Esophagus squamous epithelium (tissue), 5 donors: Measurements from ENCODE around the gene NUTM2F. TPM values are rescaled to one million over a fixed set of nuclear protein-coding genes. Genes with fewer than 3 reads are reported as not detected.
"Not testable (repeated sequence)": the region's sequence is repeated elsewhere in the genome, so short reads cannot be mapped to it uniquely, and the experiment has no call there.

Experiments used
- DNase-seq: peaks from one replicate; lab custom pipeline; 2025; lab: John Stamatoyannopoulos, UW
- H3K27ac ChIP-seq, 4 donors: fragments of 200-600 bp; sonication (generic); one replicate each; pipeline ENCODE4 v1.5.1; 2016 to 2019; ENCODE audit warnings: mild to moderate bottlenecking in 1 of 4
- H3K27me3 ChIP-seq, 4 donors: fragments of 200-600 bp; sonication (generic); 1 replicate in 3 of 4; 2 replicates in 1 of 4; pipeline versions ENCODE4 v1.5.1 to v1.6.0; 2017 to 2021; ENCODE audit warnings: antibody characterized with exemption in 1 of 4
- H3K36me3 ChIP-seq, 3 donors: fragments of 200-600 bp; sonication (generic); one replicate each; pipeline ENCODE4 v1.5.1; 2016 to 2019
- H3K4me1 ChIP-seq, 3 donors: fragments of 200-600 bp; sonication (generic); one replicate each; pipeline ENCODE4 v1.5.1; 2017 to 2019
- H3K4me3 ChIP-seq, 4 donors: fragments of 200-600 bp; sonication (generic); 1 replicate in 3 of 4; 2 replicates in 1 of 4; pipeline ENCODE4 v1.5.1; 2016 to 2019; ENCODE audit warnings: mild to moderate bottlenecking in 2 of 4, moderate library complexity in 1 of 4
- H3K9me3 ChIP-seq, 3 donors: fragments of 200-600 bp; sonication (generic); one replicate each; pipeline ENCODE4 v1.5.1; 2016 to 2019
- WGBS, 2 donors: methylation state at CpG; one replicate each; pipeline ENCODE4 v1.1.5; 2018; 5-methylcytosine and 5-hydroxymethylcytosine counted together
- intact Hi-C: fragments of 100-400 bp; cut with DNase I; formaldehyde crosslinking; loops from one replicate; pipeline ENCODE4 v1.15.0; 2022
- total RNA-seq, 4 donors: library from RNA; depleted of rRNA; stranded (reverse); fragments of >200 nt; gene quantifications; one replicate each; pipeline ENCODE4 v1.1.0, GENCODE V29; 2016
- donor health status: DM: yes; HTN: yes; CAD: no.

The NUTM2F gene
- total RNA-seq, 4 donors from 2014 or later: not detected

DNA sequence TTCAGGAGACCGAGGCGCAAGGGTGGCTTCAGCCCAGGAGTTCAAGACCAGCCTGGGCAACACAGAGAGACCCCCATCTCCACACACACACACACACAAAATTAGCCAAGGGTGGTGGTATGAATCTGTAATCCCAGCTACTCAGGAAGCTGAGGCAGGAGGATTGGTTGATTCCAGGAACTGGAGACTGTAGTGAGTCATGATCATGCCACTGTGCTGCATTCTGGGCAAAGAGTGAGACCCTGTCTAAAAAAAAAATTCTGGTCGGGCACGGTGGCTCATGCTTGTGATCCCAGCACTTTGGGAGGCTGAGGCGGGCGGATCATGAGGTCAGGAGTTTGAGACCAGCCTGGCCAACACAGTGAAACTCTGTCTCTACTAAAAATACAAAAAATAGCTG lies 11.2 kb upstream of the NUTM2F start:
- H3K9me3 ChIP-seq, H3K4me3 ChIP-seq, intact Hi-C loops, DNase-seq, H3K36me3 ChIP-seq, H3K27ac ChIP-seq, H3K4me1 ChIP-seq, H3K27me3 ChIP-seq: not testable (repeated sequence)
- WGBS, 2 donors: 90 to 94% methylated on average over 4 of the region's 6 CpGs

DNA sequence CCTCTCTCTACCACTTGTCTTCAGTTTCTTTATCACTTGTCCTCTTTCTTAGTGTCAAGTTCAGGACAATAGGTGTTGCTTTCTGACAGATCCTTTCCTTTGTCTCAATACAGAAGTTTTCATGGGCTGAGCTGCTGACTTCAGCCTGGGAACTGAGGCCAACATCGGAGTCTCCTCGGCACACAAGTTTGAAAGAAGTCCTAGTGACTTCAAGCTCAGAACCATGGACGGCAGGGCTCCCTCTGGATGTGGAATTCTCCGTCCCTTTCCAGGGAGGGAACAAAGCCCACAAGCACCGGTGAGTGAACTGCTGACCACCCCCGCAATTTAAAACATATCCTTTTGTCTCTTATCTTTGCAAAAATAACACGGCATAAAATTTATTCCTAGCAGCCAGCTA lies 10.3 kb upstream of the NUTM2F start:
- intact Hi-C loops, H3K27ac ChIP-seq, H3K36me3 ChIP-seq, H3K27me3 ChIP-seq, H3K9me3 ChIP-seq, DNase-seq, H3K4me1 ChIP-seq, H3K4me3 ChIP-seq: not testable (repeated sequence)
- WGBS, 2 donors: 70 to 86% methylated on average over 5 to 6 of the region's 7 CpGs

DNA sequence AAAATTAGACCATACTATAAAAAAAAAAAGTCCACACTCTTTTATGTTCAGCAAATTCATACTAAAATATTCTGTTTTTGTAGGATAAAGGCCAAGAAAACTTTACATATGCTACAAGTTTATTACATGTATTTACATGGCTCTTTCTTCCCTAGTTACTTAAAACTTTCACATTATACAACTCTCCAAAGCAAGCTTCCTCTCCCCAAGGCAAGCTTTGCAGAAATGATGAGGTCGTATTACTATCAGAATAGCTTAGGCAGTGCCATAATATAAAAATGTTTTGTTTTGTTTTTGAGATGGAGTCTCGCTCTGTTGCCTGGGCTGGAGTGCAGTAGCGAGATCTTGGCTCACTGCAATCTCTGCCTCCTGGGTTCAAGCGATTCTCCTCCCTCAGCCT lies 8.0 kb upstream of the NUTM2F start:
- H3K4me1 ChIP-seq, H3K4me3 ChIP-seq, H3K36me3 ChIP-seq, DNase-seq, H3K27ac ChIP-seq, intact Hi-C loops, H3K27me3 ChIP-seq, H3K9me3 ChIP-seq: not testable (repeated sequence)
- 92 to 100% methylated on average over 2 to 3 of the region's 4 CpGs for WGBS, 2 donors

DNA sequence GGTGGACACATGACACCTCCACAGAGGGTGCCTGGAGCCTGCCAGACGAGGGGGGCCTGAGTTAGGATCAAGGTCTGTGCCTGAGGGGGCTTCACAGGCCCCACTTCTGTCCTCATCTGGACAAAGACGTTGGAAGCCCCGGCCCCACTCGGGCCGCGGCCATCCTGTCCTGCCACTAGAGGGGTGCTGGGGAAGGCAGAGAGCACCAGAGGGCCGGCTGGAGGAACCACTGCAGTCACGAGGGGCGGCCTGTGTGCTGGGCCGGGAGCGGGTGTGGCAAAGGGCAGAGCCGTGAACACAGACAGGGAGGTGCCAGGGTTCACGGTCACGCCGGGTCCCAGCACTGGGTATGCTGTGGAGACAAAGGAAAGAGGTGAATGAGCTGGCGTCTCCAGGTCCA lies 2.9 kb downstream of the NUTM2F start:
- 53% methylated on average over 3 of the region's 16 CpGs; no CpG with 5 or more reads in 1 of the 2 donors for WGBS, 2 donors
- H3K27ac ChIP-seq, intact Hi-C loops, H3K4me3 ChIP-seq, H3K27me3 ChIP-seq, H3K36me3 ChIP-seq, H3K9me3 ChIP-seq, H3K4me1 ChIP-seq, DNase-seq: not testable (repeated sequence)

DNA sequence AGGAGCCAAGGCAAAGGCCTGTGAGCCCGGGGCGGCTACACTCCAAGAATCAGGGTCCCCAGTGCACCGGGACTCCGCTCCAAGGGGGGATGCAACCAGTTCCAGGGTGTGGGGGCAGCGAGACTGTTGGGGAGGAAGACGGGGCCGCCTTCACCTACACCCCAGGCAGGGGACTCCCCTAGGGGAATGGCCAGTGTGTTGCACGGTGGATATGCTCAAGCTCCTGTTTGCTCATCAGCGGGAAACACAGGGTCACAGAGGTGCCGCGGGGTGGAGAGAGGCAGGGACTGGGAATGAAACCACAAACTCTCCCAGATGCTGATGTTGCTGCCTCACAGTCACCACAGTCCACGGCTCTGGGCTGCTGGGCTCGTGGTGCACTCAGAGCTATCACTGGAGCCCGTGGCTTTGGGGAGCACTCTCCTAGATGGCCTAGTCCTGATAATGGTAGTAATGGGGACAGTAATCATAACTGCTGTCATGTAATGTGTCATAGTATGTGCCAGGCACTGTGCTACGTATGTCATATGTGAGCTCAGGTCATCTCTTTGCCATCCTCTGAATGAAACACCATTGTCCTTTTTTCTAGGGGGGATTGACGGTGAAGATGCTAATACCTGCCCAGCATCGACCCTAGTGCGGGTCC lies 5.2 kb downstream of the NUTM2F start:
- H3K4me3 ChIP-seq, H3K9me3 ChIP-seq, H3K27me3 ChIP-seq, H3K36me3 ChIP-seq, DNase-seq, H3K4me1 ChIP-seq, H3K27ac ChIP-seq, intact Hi-C loops: not testable (repeated sequence)
- 80 to 97% methylated on average over 1 to 3 of the region's 18 CpGs for WGBS, 2 donors

DNA sequence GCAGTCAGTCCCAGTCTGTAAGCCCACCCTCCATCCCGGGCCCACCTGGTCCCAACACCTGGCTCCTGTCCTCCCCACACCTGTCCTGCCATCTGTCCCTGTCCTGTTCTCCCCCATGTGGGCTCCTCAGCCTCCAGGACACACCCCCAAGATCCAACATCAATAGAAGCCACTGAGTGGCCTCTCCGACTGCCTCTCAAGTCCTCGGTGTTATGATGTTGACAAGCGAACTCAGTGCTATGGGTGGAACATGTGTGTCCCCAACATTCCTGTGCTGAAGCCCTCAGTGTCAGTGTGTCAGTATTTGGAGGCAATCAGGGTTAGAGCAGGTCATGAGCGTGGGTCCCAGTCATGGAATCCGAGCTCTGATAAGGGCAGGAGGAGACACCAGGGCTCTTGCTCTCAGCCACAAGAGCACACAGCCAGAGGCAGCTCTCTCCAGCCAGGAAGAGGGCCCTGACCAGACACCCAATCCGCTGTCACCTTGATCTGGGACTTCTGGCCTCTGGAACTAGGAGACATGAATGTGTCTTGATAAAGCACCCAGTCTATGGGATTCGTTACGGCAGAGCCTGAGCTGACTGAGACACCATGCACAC lies 6.0 kb downstream of the NUTM2F start:
- H3K9me3 ChIP-seq, H3K4me3 ChIP-seq, H3K36me3 ChIP-seq, H3K27me3 ChIP-seq, intact Hi-C loops, H3K27ac ChIP-seq, DNase-seq, H3K4me1 ChIP-seq: not testable (repeated sequence)
- WGBS, 2 donors: 71% methylated on average over 3 of the region's 9 CpGs; no CpG with 5 or more reads in 1 of the 2 donors

DNA sequence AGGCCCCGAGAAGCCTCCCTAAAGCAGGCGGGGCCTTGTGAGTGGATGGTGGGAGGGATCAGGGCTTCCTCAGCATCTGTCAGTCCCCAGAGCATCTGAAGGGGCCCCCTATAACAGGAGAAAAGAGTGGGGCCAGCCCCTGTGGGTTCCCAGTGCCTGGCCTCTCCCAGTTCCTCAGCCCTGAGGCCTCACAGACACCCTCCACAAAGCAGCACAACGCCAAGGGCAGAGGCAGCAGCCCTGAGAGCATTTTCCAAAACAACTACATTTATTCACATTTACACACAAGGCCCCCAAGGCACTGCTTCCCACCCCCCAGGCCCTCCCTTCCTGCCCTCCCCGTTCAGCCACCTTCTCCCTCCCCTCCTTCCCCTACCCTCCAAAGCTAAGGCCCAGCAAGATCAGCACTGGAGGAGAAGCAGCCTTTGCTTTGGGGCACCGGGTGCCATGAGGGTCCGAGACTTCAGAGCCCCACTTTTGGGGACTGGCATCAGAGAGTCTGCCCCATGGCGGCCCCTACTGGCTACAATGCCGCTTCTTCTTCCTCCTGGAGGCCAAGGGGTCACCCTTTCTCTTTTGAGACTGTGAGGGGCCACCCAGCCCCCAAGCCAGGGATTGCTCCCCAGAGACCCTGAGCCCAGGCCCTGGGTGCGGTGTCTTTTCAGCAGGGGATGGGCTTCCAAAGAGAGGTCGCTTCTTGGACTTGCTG lies 10.3 kb downstream of the NUTM2F start:
- H3K9me3 ChIP-seq, H3K27me3 ChIP-seq, H3K27ac ChIP-seq, intact Hi-C loops, H3K4me1 ChIP-seq, H3K36me3 ChIP-seq, H3K4me3 ChIP-seq, DNase-seq: not testable (repeated sequence)
- no CpG with 5 or more reads among the region's 10 CpGs for WGBS, 2 donors

DNA sequence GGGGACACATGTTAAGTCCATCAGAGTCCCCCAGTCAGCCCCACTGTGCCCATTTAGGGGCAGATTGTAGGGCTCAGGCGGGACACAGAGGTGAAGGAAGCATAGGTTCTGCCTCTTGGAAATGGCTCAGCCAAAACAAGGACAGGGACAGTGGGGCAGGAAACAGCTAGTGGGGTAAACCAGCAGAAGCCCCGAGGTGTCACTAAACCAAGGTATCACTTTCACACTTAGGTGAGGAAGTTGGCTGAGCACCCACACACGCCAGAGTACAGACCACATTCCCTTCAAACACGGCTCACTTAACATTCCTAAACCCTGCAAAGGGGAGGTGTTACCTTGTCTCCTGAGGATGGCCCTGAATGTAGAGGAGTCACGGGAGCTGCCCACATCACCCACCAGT lies 12.2 kb downstream of the NUTM2F start:
- H3K9me3 ChIP-seq, H3K27ac ChIP-seq, H3K27me3 ChIP-seq, H3K4me1 ChIP-seq, DNase-seq, H3K4me3 ChIP-seq, H3K36me3 ChIP-seq, intact Hi-C loops: not testable (repeated sequence)
- 30% methylated on average over 2 of the region's 5 CpGs; no CpG with 5 or more reads in 1 of the 2 donors for WGBS, 2 donors

DNA sequence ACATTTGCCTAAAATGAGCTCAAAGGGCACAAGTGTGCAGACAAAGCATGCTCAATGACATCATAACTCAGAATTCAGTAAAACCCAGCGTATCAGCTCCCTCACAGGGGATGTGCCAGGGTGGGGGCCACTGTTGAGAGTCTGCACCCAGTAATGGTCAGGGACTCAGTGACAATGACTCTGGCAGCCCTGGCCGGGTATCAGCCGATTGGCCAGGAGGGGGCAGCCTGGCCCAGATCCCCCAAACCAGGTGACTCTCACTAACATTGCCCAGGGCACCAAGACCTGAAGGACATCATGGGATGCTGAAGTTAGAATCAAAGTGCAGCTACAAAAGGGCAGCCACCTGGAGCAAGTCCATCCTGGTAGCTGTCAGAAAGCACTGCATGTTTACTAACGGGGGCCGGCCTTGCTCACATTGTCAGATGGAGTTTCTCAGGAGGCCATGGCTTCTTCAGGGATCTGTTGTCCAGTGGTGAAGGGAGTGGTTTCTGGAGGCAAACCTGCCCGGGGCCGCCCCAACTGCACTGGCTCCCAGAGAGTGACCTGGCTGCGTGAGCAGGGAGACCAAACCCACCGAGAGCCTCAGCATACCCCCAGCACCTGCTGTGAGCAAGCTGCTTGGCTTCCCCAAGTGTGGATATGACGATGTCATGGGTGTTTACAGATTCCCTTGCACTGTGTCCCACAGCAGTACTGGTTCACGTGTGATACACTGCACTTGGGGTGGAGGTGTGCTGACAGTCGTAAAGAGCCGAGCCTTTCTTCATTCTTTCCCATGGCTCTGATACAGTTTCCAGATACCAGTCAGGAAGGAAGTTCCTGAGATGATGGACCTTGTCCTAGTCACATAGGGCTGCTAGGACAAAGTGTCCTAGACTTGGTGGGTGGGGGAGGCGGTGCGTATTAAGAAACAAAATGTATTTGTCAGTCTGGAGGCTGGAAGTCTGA lies 13.1 kb downstream of the NUTM2F start:
- H3K27me3 ChIP-seq, H3K36me3 ChIP-seq, DNase-seq, intact Hi-C loops, H3K9me3 ChIP-seq, H3K4me1 ChIP-seq, H3K27ac ChIP-seq, H3K4me3 ChIP-seq: not testable (repeated sequence)
- no CpG with 5 or more reads among the region's 15 CpGs for WGBS, 2 donors
